ENCODE measurements around the gene FRMD1.

Gene FRMD1

GRCh38 chr6:168026925-168027324 lies 52.1 kb downstream of the FRMD1 start:
- no peak for DNase-seq (ENCODE audit: low read depth)

- no peak for DNase-seq (ENCODE audit: low read depth)
Observed at GRCh38 chr6:168025831-168026710, 52.9 kb downstream of the FRMD1 start.

DNA sequence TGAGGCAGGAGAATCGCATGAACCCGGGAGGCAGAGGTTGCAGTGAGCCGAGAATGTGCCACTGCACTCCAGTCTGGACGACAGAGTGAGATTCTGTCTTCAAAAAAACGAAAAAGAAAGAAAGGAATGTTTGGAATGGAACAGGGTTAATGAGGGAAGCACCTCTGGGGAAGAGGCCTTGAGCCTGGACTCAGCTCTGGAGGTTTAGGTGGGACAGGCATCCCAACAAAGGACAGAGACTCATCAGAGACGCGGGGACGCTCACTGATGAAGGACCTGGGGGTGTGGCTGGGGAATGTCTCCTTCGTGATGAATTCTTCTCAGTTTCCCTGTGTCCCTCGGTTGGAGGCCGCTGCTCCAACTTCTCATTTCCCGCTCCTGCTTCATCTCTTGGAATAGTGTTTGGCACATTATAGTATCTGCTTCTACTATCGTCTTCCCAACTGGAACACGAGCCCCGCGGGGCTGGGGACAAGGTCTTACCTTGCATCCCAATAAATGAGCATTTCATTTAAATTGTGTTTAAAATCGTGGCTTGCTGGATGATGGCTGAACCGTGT lies 54.0 kb downstream of the FRMD1 start:
- no peak for DNase-seq (ENCODE audit: low read depth)

- no peak for DNase-seq (ENCODE audit: low read depth)
Observed at GRCh38 chr6:168022488-168023321, 56.3 kb downstream of the FRMD1 start.

GRCh38 chr6:168021581-168021980 lies 57.4 kb downstream of the FRMD1 start:
- no peak for DNase-seq (ENCODE audit: low read depth)

GRCh38 chr6:168020242-168020641 lies 58.8 kb downstream of the FRMD1 start:
- DNase-seq (ENCODE audit: low read depth), result no peak

DNA sequence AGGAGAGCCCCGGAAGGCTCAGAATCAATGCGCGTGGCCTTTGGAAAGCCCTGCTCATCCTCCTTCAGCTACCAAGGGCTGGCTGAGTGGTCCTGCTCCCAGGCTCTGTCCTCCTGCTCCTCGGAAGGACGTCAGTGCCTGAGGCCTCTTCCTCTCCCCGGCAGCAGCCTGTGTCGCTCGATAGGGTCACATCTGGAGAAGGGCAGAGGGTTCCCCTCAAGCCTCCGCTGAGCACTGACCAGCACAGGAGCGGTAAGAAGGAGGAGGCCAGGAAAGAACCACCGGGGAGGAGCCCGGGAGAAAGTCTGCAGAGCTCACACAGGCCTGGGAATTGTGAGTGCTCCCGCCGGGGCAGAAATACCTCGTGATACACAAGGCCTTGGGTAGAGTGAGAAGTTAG lies 60.3 kb downstream of the FRMD1 start:
- DNase-seq (ENCODE audit: low read depth), result no peak

DNA sequence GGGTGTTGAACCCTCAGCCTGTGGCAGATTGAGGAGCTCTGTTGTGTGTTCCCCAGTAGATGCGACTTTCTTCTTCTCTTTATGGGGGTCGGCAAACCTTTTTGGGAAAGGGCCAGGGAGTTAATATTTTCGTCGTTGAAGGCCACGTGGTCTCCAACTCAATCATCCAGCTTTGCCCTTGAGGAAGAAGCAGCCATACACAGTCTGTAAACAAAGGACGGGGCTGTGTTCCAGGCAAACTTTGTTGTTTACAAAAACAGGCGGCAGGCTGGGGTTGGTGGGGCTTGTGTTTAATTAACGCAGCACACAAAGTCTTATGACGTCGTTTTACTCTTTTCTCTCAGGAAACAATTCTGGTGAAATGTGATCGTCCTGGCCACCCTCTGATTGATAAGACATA lies 61.4 kb downstream of the FRMD1 start:
- no peak for DNase-seq (ENCODE audit: low read depth)

- no peak for DNase-seq (ENCODE audit: low read depth)
Observed at GRCh38 chr6:168016721-168017525, 62.1 kb downstream of the FRMD1 start.

- DNase-seq (ENCODE audit: low read depth), result no peak
Observed at GRCh38 chr6:168016176-168016620, 62.8 kb downstream of the FRMD1 start.

DNA sequence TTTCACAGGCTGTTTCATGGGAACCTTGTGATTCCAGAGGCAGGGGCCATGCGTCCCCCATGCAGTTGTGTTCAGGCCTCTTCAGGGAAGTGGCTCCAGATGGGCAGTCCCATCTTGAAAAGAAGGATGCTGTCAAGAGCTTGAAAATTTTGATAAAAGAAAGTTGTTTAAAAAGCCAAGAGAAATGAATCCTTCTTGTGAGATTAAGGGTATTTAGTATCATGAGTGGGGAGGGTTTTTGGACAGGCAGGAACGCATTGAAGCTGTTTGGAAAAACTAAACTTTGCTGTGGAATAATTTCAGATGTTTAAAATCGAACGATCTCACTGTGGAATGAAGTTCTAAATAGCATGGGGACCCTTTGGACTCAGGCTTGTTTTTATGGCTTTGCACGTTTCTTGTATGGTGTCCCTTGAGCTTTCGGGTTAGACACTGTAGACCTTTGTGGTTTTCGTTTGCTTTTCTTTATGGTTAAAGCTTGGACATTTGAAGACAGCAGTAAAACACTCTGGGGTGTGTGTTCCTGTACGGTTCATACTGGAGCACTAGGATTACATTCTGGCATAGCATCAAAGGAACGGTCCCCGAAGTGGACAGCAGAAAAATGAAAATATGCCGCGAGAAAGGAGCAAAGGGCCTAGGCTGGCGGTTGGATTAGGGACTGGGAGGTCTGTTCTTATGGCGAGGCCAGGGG lies 63.4 kb downstream of the FRMD1 start:
- no peak for DNase-seq (ENCODE audit: low read depth)

GRCh38 chr6:168015009-168015408 lies 64.0 kb downstream of the FRMD1 start:
- DNase-seq (ENCODE audit: low read depth), result no peak

- no peak for DNase-seq (ENCODE audit: low read depth)
Observed at GRCh38 chr6:168014428-168014827, 64.6 kb downstream of the FRMD1 start.

GRCh38 chr6:168013250-168013915 lies 65.6 kb downstream of the FRMD1 start:
- no peak for DNase-seq (ENCODE audit: low read depth)

GRCh38 chr6:168012431-168013249 lies 66.4 kb downstream of the FRMD1 start:
- no peak for DNase-seq (ENCODE audit: low read depth)

- DNase-seq (ENCODE audit: low read depth), result no peak
Observed at GRCh38 chr6:168011291-168011690, 67.7 kb downstream of the FRMD1 start.

DNA sequence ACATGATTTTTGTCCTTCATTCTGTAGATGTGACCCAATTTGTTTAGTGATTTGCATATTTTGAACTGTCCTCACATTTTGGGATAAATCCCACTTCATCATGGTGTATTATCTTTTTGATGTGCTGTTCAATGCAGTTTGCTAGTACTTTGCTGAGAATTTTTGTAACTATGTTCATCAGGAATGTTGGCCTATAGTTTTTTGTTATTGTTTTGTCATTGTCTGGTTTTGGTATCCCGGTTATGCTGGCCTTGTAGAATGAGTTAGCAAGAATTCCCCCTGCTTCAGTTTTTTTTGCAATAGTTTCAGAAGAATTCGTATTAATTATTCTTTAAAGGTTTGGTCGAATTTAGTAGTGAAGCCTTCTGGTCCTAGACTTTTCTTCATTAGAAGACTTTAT lies 69.7 kb downstream of the FRMD1 start:
- no peak for DNase-seq (ENCODE audit: low read depth)

DNA sequence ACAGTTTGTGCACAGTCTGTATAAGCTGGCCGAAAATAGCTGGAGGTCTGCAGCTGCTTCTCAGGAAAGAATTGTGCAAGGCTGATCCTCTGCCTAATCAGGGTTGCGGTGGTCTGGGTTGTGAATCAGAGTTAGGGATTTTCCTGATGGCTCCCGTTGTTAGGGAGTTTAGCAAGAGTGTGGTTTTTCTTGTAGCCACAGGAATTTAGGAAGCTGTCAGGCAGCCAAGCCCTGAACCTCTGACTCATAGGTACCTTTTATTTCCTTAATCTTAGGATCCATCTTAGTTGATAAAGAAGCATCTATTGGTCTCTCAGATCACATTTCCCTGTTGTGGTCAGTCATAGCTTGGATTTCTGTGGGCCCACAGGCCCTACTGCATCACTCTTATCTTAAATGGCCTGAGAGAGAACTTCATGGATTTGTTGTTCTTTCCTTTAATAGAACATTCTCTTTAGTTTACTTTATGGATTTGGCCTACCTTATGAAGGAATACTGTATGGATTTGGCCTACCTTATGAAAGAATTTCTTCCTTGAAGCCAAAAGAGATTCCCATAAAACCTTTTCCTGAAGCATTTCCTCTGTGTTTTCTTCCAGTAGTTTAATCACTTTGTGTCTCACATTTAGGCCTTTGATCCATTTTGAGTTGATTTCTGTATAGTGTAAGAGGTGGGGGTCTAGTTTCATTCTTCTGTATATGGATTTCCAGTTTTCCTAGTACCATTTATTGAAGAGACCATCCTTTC lies 71.2 kb downstream of the FRMD1 start:
- no peak for DNase-seq (ENCODE audit: low read depth)

DNA sequence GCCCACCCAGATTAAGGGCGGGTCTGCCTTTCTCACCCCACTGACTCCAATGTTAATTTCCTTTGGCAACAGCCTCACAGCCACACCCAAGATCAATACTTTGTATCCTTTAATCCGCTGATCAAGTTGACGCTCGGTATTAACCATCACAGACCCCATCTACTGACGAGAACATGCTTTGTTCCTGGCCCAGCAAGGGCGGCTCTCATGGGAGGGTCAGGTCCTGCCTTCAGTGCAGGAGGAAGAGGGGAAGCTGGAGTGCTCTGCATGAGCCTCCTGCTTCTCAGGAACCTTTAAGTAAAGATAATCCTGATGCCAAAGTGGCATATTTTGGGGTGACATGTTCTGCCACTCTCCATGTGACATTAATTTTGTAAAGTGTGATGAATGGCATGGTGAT lies 73.2 kb downstream of the FRMD1 start:
- DNase-seq (ENCODE audit: low read depth), result no peak
